Endothelial cell of umbilical vein (primary cell): ENCODE data around the gene GPR176. TPM values are rescaled to one million over a fixed set of nuclear protein-coding genes. Genes with fewer than 3 reads are reported as not detected.

Source experiments
- BruUV-seq: library from RNA; stranded (reverse); fragments of 400-500 nt; replicated peaks from 2 replicates; lab custom pipeline; 2021; lab: Mats Ljungman, UMichigan
- CTCF ChIA-PET: fragments of 300-600, 350-600 bp; sonication (Branson Sonifier 250); formaldehyde crosslinking; loops from one replicate; lab custom pipeline; 2021; ENCODE audit warnings: antibody characterized with exemption, inconsistent platforms; lab: Charles Lee
- POLR2A ChIA-PET: fragments of 300-600, 350-600 bp; sonication (Branson Sonifier 250); formaldehyde crosslinking; loops from one replicate; lab custom pipeline; 2021; ENCODE audit warnings: antibody characterized with exemption, inconsistent platforms; lab: Charles Lee
- DNase-seq: peaks from one replicate; pipeline ENCODE4 v3.0.0-alpha.2; 2011; ENCODE audit warnings: low read depth, low spot score
- FAIRE-seq: peaks from 2 replicates; lab custom pipeline; 2011; peaks lifted over from hg19 to GRCh38; lab: Jason Lieb, UNC
- H2AFZ ChIP-seq: 2 replicates; pipeline ENCODE4 v1.6.0; 2012; ENCODE audit warnings: low read depth, low read length, control low read depth, inconsistent platforms
- H3K27ac ChIP-seq: 2 replicates; pipeline ENCODE4 v1.5.1; 2011; ENCODE audit warnings: low read depth, mild to moderate bottlenecking, control low read depth, low read length, moderate library complexity; ENCODE audit not compliant: insufficient read depth
- H3K27me3 ChIP-seq, 2 experiments: 2 replicates each; pipeline versions ENCODE4 v1.6.0 to v1.6.1; 2011; ENCODE audit warnings: low read length in 2 of 2, mixed read lengths in 1 of 2; ENCODE audit not compliant: control insufficient read depth in 2 of 2, insufficient read depth in 2 of 2
- H3K36me3 ChIP-seq, 2 experiments: 2 replicates in 1 of 2; 3 replicates in 1 of 2; pipeline ENCODE4 v1.5.1; 2011; ENCODE audit warnings: low read length in 2 of 2, mild to moderate bottlenecking in 1 of 2, moderate library complexity in 1 of 2; ENCODE audit not compliant: control insufficient read depth in 2 of 2, insufficient read depth in 2 of 2; ENCODE audit errors: extremely low read depth in 1 of 2
- H3K4me1 ChIP-seq: 3 replicates; pipeline ENCODE4 v1.5.1; 2011; ENCODE audit warnings: mild to moderate bottlenecking, low read length; ENCODE audit not compliant: control insufficient read depth, insufficient read depth; ENCODE audit errors: extremely low read depth
- H3K4me2 ChIP-seq: 2 replicates; pipeline ENCODE4 v1.6.1; 2011; ENCODE audit warnings: low read length, control low read depth, mixed read lengths; ENCODE audit not compliant: insufficient read depth
- H3K4me3 ChIP-seq, 3 experiments: fragments of 200-600 bp in 1 of 3; sonication (generic), shearing (Covaris generic) in 1 of 3; replicated peaks in 1 of 3; 2 replicates each; pipeline ENCODE4 v1.5.1; 2011 to 2016; ENCODE audit warnings: control low read depth in 3 of 3, low read length in 3 of 3, mild to moderate bottlenecking in 2 of 3, inconsistent platforms in 1 of 3, low read depth in 1 of 3, moderate library complexity in 1 of 3; ENCODE audit not compliant: insufficient read depth in 1 of 3
- H3K79me2 ChIP-seq: 2 replicates; pipeline ENCODE4 v1.6.0; 2012; ENCODE audit warnings: low read length, inconsistent platforms; ENCODE audit not compliant: control insufficient read depth, insufficient read depth
- H3K9ac ChIP-seq: replicated peaks from 2 replicates; pipeline ENCODE3; 2011; ENCODE audit warnings: low read length, control low read depth; ENCODE audit not compliant: insufficient read depth; ENCODE audit errors: extremely low read depth
- H3K9me1 ChIP-seq: replicated peaks from 3 replicates; pipeline ENCODE4 v1.6.0; 2011; ENCODE audit warnings: mild to moderate bottlenecking, low read length; ENCODE audit not compliant: control insufficient read depth, insufficient read depth; ENCODE audit errors: extremely low read depth
- H3K9me3 ChIP-seq: replicated peaks from 2 replicates; pipeline ENCODE4 v1.5.1; 2012; ENCODE audit warnings: low read length, inconsistent platforms; ENCODE audit not compliant: control insufficient read depth, insufficient read depth
- H4K20me1 ChIP-seq: replicated peaks from 2 replicates; pipeline ENCODE3; 2011; ENCODE audit warnings: mild to moderate bottlenecking, low read length; ENCODE audit not compliant: control insufficient read depth, insufficient read depth; ENCODE audit errors: extremely low read depth
- EZH2 ChIP-seq: IDR thresholded peaks from 2 replicates; pipeline ENCODE4 v1.6.1; 2012; ENCODE audit warnings: borderline replicate concordance, low read depth, mild to moderate bottlenecking, moderate library complexity, low read length, inconsistent platforms; ENCODE audit not compliant: severe bottlenecking
- FOS ChIP-seq: IDR thresholded peaks from 2 replicates; pipeline ENCODE4 v1.6.1; 2011; ENCODE audit warnings: mild to moderate bottlenecking, low read length, moderate library complexity, borderline replicate concordance; ENCODE audit not compliant: insufficient read depth
- GATA2 ChIP-seq: IDR thresholded peaks from 2 replicates; pipeline ENCODE4 v1.7.0; 2011; ENCODE audit warnings: low read depth, mild to moderate bottlenecking, moderate library complexity, mixed read lengths, low read length; ENCODE audit not compliant: insufficient read length, insufficient read depth
- JUN ChIP-seq: IDR thresholded peaks from 2 replicates; pipeline ENCODE4 v1.6.1; 2011; ENCODE audit warnings: borderline replicate concordance, low read depth; ENCODE audit not compliant: insufficient read length, insufficient read depth
- MYC ChIP-seq: IDR thresholded peaks from one replicate; pipeline ENCODE4 v1.6.1; 2011; ENCODE audit warnings: mild to moderate bottlenecking, low read depth, low read length
- POLR2A ChIP-seq: IDR thresholded peaks from 2 replicates; pipeline ENCODE4 v1.6.1; 2012; ENCODE audit warnings: low read depth, mild to moderate bottlenecking, control low read depth, low read length
- POLR2AphosphoS5 ChIP-seq: IDR thresholded peaks from 2 replicates; pipeline ENCODE4 v1.6.1; 2012; ENCODE audit warnings: low read depth, mild to moderate bottlenecking, control low read depth, low read length, moderate library complexity; ENCODE audit not compliant: insufficient read depth
- dilution Hi-C: fragments of 300-500 bp; cut with MboI; formaldehyde crosslinking; loops from one replicate; pipeline ENCODE4 v1.15.0; 2019; ENCODE audit warnings: low sequenced_read_pairs; ENCODE audit not compliant: extremely low pct_ligation_motif_present
- intact Hi-C: fragments of 100-400 bp; cut with micrococcal nuclease; formaldehyde crosslinking; loops from one replicate; pipeline ENCODE4 v1.10.0; 2022
- polyA plus RNA-seq, 4 experiments: library from polyadenylated mRNA; depleted of rRNA in 3 of 4; stranded (reverse) in 3 of 4; unstranded in 1 of 4; fragments of >200 nt; gene quantifications; 2 replicates each; pipeline versions ENCODE4 v1.2.1 to v1.2.3, GENCODE V29; 2011 to 2012; ENCODE audit warnings: missing spikeins in 1 of 4
- total RNA-seq: library from RNA; stranded (reverse); gene quantifications from 2 replicates; pipeline ENCODE4 v1.2.3, GENCODE V29; 2021
- TF ChIP-seq, protein P1 (sequence below), 2 donors: IDR thresholded peaks; 1 replicate in 1 of 2; 2 replicates in 1 of 2; pipeline ENCODE4 v1.5.1; 2011; ENCODE audit warnings: low read length in 2 of 2, mild to moderate bottlenecking in 2 of 2, moderate library complexity in 2 of 2, control low read depth in 1 of 2, inconsistent platforms in 1 of 2, low read depth in 1 of 2; ENCODE audit not compliant: insufficient read depth in 1 of 2; ENCODE audit errors: extremely low read depth in 1 of 2
- TF ChIP-seq, protein P2 (sequence below): IDR thresholded peaks from 2 replicates; pipeline ENCODE4 v1.6.1; 2011; ENCODE audit not compliant: insufficient read depth, insufficient read length

Gene GPR176
- total and polyA plus RNA-seq, 2 donors (not counting 3 experiments of a cell fraction or from before 2014, with no cell fraction given), result 35.3 to 68.7 TPM

GRCh38 chr15:39909007-39909406, 11.1 kb downstream of the GPR176 start:
- ChIA-PET POLR2A (no interaction called here), CTCF (interaction anchor here (0.8 to 2.0 kb wide), 3 partner anchors 13 to 54 kb away, joined by 3 to 9 read pairs (median 4); no protein-coding TSS in a partner anchor)
- no TSS peak for BruUV-seq
- no peak overlapping the region for H2AFZ ChIP-seq
- H3K27ac ChIP-seq, result no peak overlapping the region
- no peak for TF ChIP-seq POLR2AphosphoS5
- no peak for TF ChIP-seq POLR2A
- no peak for TF ChIP-seq JUN
- no peak for TF ChIP-seq FOS
- TF ChIP-seq, protein P1, sequence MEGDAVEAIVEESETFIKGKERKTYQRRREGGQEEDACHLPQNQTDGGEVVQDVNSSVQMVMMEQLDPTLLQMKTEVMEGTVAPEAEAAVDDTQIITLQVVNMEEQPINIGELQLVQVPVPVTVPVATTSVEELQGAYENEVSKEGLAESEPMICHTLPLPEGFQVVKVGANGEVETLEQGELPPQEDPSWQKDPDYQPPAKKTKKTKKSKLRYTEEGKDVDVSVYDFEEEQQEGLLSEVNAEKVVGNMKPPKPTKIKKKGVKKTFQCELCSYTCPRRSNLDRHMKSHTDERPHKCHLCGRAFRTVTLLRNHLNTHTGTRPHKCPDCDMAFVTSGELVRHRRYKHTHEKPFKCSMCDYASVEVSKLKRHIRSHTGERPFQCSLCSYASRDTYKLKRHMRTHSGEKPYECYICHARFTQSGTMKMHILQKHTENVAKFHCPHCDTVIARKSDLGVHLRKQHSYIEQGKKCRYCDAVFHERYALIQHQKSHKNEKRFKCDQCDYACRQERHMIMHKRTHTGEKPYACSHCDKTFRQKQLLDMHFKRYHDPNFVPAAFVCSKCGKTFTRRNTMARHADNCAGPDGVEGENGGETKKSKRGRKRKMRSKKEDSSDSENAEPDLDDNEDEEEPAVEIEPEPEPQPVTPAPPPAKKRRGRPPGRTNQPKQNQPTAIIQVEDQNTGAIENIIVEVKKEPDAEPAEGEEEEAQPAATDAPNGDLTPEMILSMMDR (IDR thresholded peaks at IDR 0.05; ENCODE audit: extremely low read depth in 1 of 2, insufficient read depth in 1 of 2, low read depth in 1 of 2, low read length in 2 of 2), result no peak
- no peak for TF ChIP-seq MYC
- no peak for TF ChIP-seq GATA2
- no peak for TF ChIP-seq EZH2
- TF ChIP-seq, protein P2, sequence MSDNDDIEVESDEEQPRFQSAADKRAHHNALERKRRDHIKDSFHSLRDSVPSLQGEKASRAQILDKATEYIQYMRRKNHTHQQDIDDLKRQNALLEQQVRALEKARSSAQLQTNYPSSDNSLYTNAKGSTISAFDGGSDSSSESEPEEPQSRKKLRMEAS, result no peak
- H3K79me2 ChIP-seq, result peaks cover 38% of the 10 kb centered on the region
- peaks cover 20% of the 10 kb centered on the region for H3K4me1 ChIP-seq
- dilution Hi-C loops, result no loop called here
- H3K36me3 ChIP-seq, result peaks cover 0 to 3% of the 10 kb centered on the region in 2 experiments
- H3K9ac ChIP-seq, result no peak overlapping the region
- H3K9me1 ChIP-seq, result no peaks in the 10 kb centered on the region
- DNase-seq (no peak), FAIRE-seq (no peak)
- H3K9me3 ChIP-seq, result no peaks in the 10 kb centered on the region
- no peak overlapping the region for H3K4me3 ChIP-seq
- no peaks in the 10 kb centered on the region for H3K27me3 ChIP-seq
- intact Hi-C loops, result no loop called here
- no peak overlapping the region for H3K4me2 ChIP-seq
- no peaks in the 10 kb centered on the region for H4K20me1 ChIP-seq
